Measurements from ENCODE around the gene FAM8A1. TPM values are rescaled to one million over a fixed set of nuclear protein-coding genes. Genes with fewer than 3 reads are reported as not detected.
"Not testable (repeated sequence)": the region's sequence is repeated elsewhere in the genome, so short reads cannot be mapped to it uniquely, and the experiment has no call there.

Gene FAM8A1
- polyA plus RNA-seq, 1 of the 3 experiments (the other 2 are of a cell fraction): 5.0 TPM

DNA sequence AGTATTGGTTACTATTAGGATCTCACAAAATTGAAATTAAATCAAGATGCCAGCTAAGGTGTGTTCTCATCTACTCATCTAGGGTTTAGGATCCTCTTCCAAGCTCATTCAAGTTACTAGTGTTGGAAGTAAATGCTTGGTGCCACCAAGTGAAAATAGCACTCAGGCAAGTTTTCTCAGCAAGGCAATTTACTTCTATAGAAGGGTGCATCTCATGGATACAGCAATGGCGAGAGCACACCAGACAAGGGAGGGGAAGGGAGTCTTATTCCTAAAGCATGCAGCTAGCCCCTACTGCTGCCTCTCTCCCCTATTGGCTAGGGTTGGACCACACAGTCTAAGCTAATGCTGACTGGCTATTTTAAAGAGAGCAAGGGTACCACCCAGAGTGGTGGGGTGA lies 23.0 kb upstream of the FAM8A1 start:
- H3K27ac ChIP-seq (ENCODE audit: low read depth in 2 of 2, low read length in 1 of 2): no peak overlapping the region
- ChIA-PET POLR2A (no interaction called here), CTCF (interaction anchor here (1.2 to 1.5 kb wide), 2 partner anchors 104 to 420 kb away, joined by 4 read pairs; no protein-coding TSS in a partner anchor)
- no peaks in the 10 kb centered on the region for H3K36me3 ChIP-seq (replicated peaks in 1 of 2; ENCODE audit: control insufficient read depth in 1 of 2, insufficient read depth in 2 of 2, low read length in 1 of 2)
- H2AFZ ChIP-seq (ENCODE audit: low read depth): no peak overlapping the region
- H3K4me1 ChIP-seq (ENCODE audit: control insufficient read depth in 1 of 2, insufficient read depth in 2 of 2, low read depth in 1 of 2, low read length in 1 of 2): no peaks in the 10 kb centered on the region
- no peaks in the 10 kb centered on the region for H3K9me2 ChIP-seq
- H4K20me1 ChIP-seq (ENCODE audit: insufficient read depth): no peaks in the 10 kb centered on the region
- no peak overlapping the region for H3K4me2 ChIP-seq
- H3K4me3 ChIP-seq (ENCODE audit: low read depth in 2 of 2, low read length in 1 of 2): no peak overlapping the region
- no peaks in the 10 kb centered on the region; the same call in 1 of the 2 replicates for H3K9me3 ChIP-seq
- DNase-seq: no peak
- TF ChIP-seq IRF3 (IDR thresholded peaks at IDR 0.05; ENCODE audit: low read depth, low read length): no peak
- H3K79me2 ChIP-seq (ENCODE audit: insufficient read depth): no peaks in the 10 kb centered on the region
- no peaks in the 10 kb centered on the region for H3K27me3 ChIP-seq (ENCODE audit: insufficient read depth)
- 67% methylated on average over 1 of the region's 1 CpG for WGBS (ENCODE audit: low lambda C conversion rate)
- no peak overlapping the region for H3K9ac ChIP-seq
- H3F3A ChIP-seq (replicated peaks; ENCODE audit: insufficient read depth): peaks cover under 1% of the 10 kb centered on the region

DNA sequence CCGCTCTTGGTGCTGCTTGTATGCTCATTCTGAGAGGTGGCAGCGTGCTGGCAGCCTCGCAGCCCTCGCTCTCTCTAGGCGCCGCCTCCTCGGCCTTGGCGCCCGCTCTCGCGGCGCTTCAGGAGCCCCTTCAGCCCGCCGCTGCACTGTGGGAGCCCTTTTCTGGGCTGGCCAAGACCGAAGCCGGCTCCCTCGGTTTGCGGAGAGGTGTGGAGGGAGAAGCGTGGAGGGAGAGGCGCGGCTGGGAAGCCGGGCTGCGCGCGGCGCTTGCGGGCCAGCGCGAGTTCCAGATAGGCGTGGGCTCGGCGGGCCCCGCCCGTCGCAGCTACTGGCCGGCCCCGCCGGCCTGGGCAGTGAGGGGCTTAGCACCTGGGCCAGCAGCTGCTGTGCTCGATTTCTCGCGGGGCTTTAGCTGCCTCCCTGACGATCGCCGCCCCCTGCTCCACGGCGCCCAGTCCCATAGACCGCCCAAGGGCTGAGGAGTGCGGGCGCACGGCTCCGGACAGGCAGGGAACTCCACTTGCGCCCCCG lies 19.5 kb upstream of the FAM8A1 start:
- peak overlapping the region; percentile 87 for H2AFZ ChIP-seq (ENCODE audit: low read depth)
- H4K20me1 ChIP-seq (ENCODE audit: insufficient read depth): no peaks in the 10 kb centered on the region
- H3K4me3 ChIP-seq (ENCODE audit: low read depth in 2 of 2, low read length in 1 of 2): peak overlapping the region; percentile 56 to 59
- WGBS (ENCODE audit: low lambda C conversion rate): 15% methylated on average over 17 of the region's 53 CpGs
- ChIA-PET POLR2A (interaction anchor here (0.8 to 1.2 kb wide), 2 partner anchors 127 to 423 kb away, joined by 3 to 4 read pairs; partner anchors contain the start of gene NUP153), CTCF (interaction anchor here (0.8 to 2.5 kb wide), 3 partner anchors 19 to 424 kb away, joined by 3 to 11 read pairs (median 4); partner anchors contain the start of gene FAM8A1)
- H3K36me3 ChIP-seq (replicated peaks in 1 of 2; ENCODE audit: control insufficient read depth in 1 of 2, insufficient read depth in 2 of 2, low read length in 1 of 2): no peaks in the 10 kb centered on the region
- H3F3A ChIP-seq (replicated peaks; ENCODE audit: insufficient read depth): peaks cover 10% of the 10 kb centered on the region
- 0 out of 2 replicates have a peak overlapping the region, but pooled peaks have one; percentile 20 for H3K9ac ChIP-seq
- H3K9me2 ChIP-seq: no peaks in the 10 kb centered on the region
- no peaks in the 10 kb centered on the region for H3K79me2 ChIP-seq (ENCODE audit: insufficient read depth)
- peak overlapping the region in 1 of 2 experiments; percentile 67; a peak in 2 of 4 replicates for H3K27ac ChIP-seq (ENCODE audit: low read depth in 2 of 2, low read length in 1 of 2)
- no peaks in the 10 kb centered on the region for H3K4me1 ChIP-seq (ENCODE audit: control insufficient read depth in 1 of 2, insufficient read depth in 2 of 2, low read depth in 1 of 2, low read length in 1 of 2)
- peak overlapping the region; percentile 62; the same call in 1 of the 2 replicates for H3K4me2 ChIP-seq
- DNase-seq: peak; percentile 64
- H3K27me3 ChIP-seq (ENCODE audit: insufficient read depth): no peaks in the 10 kb centered on the region
- no peaks in the 10 kb centered on the region; the same call in 1 of the 2 replicates for H3K9me3 ChIP-seq
- peak; percentile 94 for TF ChIP-seq CHD2 (IDR thresholded peaks at IDR 0.05; ENCODE audit: low read length, partially characterized antibody)
- TF ChIP-seq MEF2A (IDR thresholded peaks at IDR 0.05; ENCODE audit: borderline replicate concordance, low read depth): no peak
- 0 out of 2 replicates have a peak, but pooled peaks have one; percentile 18 for TF ChIP-seq TAF1 (IDR thresholded peaks at IDR 0.05; ENCODE audit: borderline replicate concordance, low read depth, low read length)
- peak; percentile 60; the same call in 1 of the 2 replicates for TF ChIP-seq MXI1 (IDR thresholded peaks at IDR 0.05; ENCODE audit: low read depth, low read length)
- peak; percentile 74 for TF ChIP-seq MAX (IDR thresholded peaks at IDR 0.05; ENCODE audit: low read depth)

DNA sequence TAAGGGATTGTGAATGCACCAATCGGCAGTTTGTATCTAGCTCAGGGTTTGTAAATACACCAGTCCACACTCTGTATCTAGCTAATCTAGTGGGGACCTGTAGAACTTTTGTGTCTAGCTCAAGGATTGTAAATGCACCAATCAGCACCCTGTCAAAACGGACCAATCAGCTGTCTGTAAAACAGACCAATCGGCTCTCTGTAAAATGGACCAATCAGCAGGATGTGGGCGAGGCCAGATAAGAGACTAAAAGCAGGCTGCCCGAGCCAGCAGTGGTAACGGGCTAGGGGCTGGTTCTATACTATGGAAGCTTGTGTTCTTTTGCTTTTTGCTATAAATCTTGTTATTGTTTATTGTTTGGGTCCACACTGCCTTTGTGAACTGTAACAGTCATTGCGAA lies 18.8 kb upstream of the FAM8A1 start:
- not testable (repeated sequence) for H3K9me2 ChIP-seq; H3K27me3 ChIP-seq (ENCODE audit: insufficient read depth); H4K20me1 ChIP-seq (ENCODE audit: insufficient read depth); H3K36me3 ChIP-seq (replicated peaks in 1 of 2; ENCODE audit: control insufficient read depth in 1 of 2, insufficient read depth in 2 of 2, low read length in 1 of 2); H3K4me3 ChIP-seq (ENCODE audit: low read depth in 2 of 2, low read length in 1 of 2); DNase-seq; H3K79me2 ChIP-seq (ENCODE audit: insufficient read depth); H3K27ac ChIP-seq (ENCODE audit: low read depth in 2 of 2, low read length in 1 of 2); H3K4me2 ChIP-seq; H3K9me3 ChIP-seq; H3K4me1 ChIP-seq (ENCODE audit: control insufficient read depth in 1 of 2, insufficient read depth in 2 of 2, low read depth in 1 of 2, low read length in 1 of 2); H3K9ac ChIP-seq
- WGBS (ENCODE audit: low lambda C conversion rate): 95% methylated on average over 7 of the region's 7 CpGs
- POLR2A ChIA-PET: interaction anchor here (1.2 kb wide), 1 partner anchor 423 kb away, joined by 3 read pairs; no protein-coding TSS in a partner anchor
- H2AFZ ChIP-seq (ENCODE audit: low read depth): peak overlapping the region; percentile 87; the same call in 1 of the 2 replicates
- CTCF ChIA-PET: interaction anchor here (0.8 to 2.5 kb wide), 4 partner anchors 19 to 424 kb away, joined by 3 to 11 read pairs (median 4); partner anchors contain the start of gene FAM8A1
- H3F3A ChIP-seq (replicated peaks; ENCODE audit: insufficient read depth): peaks cover 10% of the 10 kb centered on the region

Data from SK-N-SH (cell line).